OCI-LY3 (cell line): ENCODE data around the gene NAPB.

Experiments used
- EZH2phosphoT487 ChIP-seq: fragments of 200-600 bp; shearing (Covaris generic); IDR thresholded peaks from 2 replicates; pipeline ENCODE4 v1.6.1; 2018; ENCODE audit warnings: antibody characterized with exemption, mixed run types, low read depth
- TF ChIP-seq, protein P1 (sequence below): fragments of 200-600, 300-600 bp; sonication (generic); IDR thresholded peaks from 2 replicates; pipeline ENCODE4 v1.5.1; 2014; ENCODE audit warnings: antibody characterized with exemption, low read length, low read depth

DNA sequence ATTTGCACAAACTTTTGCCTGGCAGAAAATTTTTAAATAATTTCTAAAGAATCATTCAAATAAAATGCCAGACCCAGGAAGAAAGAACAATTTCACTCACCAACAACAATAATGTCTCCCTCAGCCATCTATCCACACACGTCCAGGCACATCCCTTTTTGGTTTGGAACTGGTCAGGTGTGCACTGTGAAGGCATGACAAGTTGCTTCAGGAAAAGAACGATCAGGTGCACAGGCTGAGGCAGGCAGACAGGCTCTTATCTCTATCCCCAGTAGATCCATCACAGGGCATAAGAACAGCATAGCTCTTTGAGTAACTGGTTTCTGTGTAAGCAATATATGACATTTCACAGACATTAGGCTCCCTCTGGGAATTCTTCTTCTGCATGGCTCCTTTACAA lies 88.8 kb downstream of the NAPB start:
- TF ChIP-seq, protein P1, sequence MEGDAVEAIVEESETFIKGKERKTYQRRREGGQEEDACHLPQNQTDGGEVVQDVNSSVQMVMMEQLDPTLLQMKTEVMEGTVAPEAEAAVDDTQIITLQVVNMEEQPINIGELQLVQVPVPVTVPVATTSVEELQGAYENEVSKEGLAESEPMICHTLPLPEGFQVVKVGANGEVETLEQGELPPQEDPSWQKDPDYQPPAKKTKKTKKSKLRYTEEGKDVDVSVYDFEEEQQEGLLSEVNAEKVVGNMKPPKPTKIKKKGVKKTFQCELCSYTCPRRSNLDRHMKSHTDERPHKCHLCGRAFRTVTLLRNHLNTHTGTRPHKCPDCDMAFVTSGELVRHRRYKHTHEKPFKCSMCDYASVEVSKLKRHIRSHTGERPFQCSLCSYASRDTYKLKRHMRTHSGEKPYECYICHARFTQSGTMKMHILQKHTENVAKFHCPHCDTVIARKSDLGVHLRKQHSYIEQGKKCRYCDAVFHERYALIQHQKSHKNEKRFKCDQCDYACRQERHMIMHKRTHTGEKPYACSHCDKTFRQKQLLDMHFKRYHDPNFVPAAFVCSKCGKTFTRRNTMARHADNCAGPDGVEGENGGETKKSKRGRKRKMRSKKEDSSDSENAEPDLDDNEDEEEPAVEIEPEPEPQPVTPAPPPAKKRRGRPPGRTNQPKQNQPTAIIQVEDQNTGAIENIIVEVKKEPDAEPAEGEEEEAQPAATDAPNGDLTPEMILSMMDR = no peak
- no peak for TF ChIP-seq EZH2phosphoT487
